IPS-18a (cell line): ENCODE results near the gene TJP3.

ENCODE experiments used
- H3K27ac ChIP-seq: one replicate; pipeline ENCODE4 v1.5.1; 2013; ENCODE audit warnings: low read length
- H3K27me3 ChIP-seq: one replicate; pipeline ENCODE4 v1.6.1; 2013; ENCODE audit warnings: mild to moderate bottlenecking, low read length; ENCODE audit not compliant: control insufficient read depth, insufficient read depth
- H3K36me3 ChIP-seq: one replicate; pipeline ENCODE4 v1.6.1; 2013; ENCODE audit warnings: low read depth, low read length; ENCODE audit not compliant: control insufficient read depth
- H3K4me1 ChIP-seq: one replicate; pipeline ENCODE4 v1.6.1; 2013; ENCODE audit warnings: low read depth, low read length; ENCODE audit not compliant: control insufficient read depth
- H3K4me3 ChIP-seq: one replicate; pipeline ENCODE4 v1.5.1; 2013; ENCODE audit warnings: low read length
- H3K9ac ChIP-seq: one replicate; pipeline ENCODE4 v1.6.1; 2013; ENCODE audit warnings: mild to moderate bottlenecking, low read length, moderate library complexity
- H3K9me3 ChIP-seq: one replicate; pipeline ENCODE4 v1.6.1; 2013; ENCODE audit warnings: low read depth, low read length; ENCODE audit not compliant: control insufficient read depth

Gene TJP3

GRCh38 chr19:3770136-3770999 is 62.2 kb downstream of the TJP3 start:
- Histone ChIP-seq H3K27me3 (no peaks in the 10 kb centered on the region), H3K9me3 (no peaks in the 10 kb centered on the region), H3K4me1 (no peaks in the 10 kb centered on the region), H3K9ac (no peak overlapping the region), H3K27ac (no peak overlapping the region), H3K36me3 (peaks cover 3% of the 10 kb centered on the region), H3K4me3 (no peak overlapping the region)

DNA sequence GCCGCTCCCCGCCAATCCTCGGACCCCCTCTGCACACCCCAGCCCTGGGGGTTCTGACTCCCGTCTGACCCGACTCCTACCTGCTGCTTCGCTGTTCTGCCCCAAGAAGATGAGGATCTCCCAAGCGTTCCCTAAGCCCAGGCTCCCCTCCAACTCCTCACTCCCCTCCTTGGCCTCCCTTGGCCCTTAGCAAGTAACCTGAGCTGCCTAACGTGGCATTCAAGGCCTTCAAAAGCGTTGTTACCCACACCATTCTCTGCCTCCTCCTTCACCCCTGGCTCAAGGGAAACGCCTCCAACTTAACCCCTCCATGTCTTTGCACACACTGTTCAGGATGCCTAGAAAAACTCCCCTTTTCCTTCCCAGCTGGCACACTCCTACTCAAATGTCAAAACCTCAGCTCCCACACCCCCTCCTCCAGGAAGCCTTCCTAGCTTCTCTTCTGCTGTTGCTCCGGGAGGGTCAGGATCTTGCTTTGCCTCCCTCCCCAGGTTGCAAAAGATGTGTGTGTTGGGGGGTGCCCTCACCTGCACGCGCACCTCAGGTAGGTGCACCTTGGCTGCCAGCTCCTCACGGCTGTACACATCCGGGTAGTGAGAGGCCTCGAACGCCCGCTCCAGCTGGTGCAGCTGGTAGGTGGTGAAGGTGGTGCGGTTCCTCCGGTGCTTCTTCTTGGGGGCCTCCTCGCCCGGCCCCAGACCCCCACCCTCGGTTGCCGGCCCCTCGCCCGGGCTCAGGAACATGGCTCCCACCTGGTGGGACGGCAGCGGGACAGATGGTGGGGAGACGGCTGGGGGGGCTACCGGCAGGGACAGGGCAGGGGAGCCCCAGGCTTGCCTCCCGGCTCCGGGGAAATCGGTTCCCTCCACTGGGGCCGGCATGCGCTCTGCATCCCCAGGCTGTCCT is 63.1 kb downstream of the TJP3 start:
- Histone ChIP-seq H3K9me3 (no peaks in the 10 kb centered on the region), H3K27me3 (no peaks in the 10 kb centered on the region), H3K4me1 (no peaks in the 10 kb centered on the region), H3K27ac (no peak overlapping the region), H3K4me3 (no peak overlapping the region), H3K36me3 (peaks cover 3% of the 10 kb centered on the region), H3K9ac (no peak overlapping the region)

DNA sequence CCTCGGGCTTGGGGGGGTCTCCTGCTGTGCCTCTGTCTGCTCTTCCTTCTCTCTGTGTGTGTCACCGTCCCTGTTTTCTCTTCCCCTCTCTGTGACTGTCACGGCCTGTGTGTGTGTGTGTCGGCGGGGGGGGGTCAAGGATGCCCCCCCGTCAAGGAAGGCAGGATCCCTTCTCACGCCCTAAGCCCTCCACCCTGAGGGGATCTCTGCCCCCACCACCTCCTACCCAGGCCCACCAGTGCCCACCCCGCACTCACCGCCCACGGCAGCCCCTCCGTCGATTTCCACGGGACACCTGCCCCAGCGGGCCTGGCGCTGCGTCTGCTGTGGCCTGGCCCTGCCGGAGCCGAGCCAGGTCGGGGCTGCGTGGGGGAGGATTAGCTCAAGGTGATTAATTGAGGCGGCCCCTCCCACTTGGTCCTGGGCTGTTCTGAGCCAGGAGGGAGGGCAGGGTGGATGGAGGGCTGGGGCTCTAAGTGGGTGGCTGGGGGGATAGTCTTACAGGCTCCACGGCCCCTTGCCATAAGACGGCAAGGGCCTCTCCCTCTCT is 63.8 kb downstream of the TJP3 start, which contains the start of gene RAX2:
RAX2 (minus strand) TSS at position 323 of the 550 bp plus-strand sequence. CDS start 486 bp downstream, outside the sequence.
- H3K27ac ChIP-seq: no peak within 1 kb of the TSS
- no peaks in the 10 kb centered on the region for H3K36me3 ChIP-seq
- H3K4me3 ChIP-seq: no peak within 1 kb of the TSS
- H3K4me1 ChIP-seq: no peaks in the 10 kb centered on the region
- no peak within 1 kb of the TSS for H3K9ac ChIP-seq
- H3K27me3 ChIP-seq: no peaks in the 10 kb centered on the region
- H3K9me3 ChIP-seq: no peaks in the 10 kb centered on the region

DNA sequence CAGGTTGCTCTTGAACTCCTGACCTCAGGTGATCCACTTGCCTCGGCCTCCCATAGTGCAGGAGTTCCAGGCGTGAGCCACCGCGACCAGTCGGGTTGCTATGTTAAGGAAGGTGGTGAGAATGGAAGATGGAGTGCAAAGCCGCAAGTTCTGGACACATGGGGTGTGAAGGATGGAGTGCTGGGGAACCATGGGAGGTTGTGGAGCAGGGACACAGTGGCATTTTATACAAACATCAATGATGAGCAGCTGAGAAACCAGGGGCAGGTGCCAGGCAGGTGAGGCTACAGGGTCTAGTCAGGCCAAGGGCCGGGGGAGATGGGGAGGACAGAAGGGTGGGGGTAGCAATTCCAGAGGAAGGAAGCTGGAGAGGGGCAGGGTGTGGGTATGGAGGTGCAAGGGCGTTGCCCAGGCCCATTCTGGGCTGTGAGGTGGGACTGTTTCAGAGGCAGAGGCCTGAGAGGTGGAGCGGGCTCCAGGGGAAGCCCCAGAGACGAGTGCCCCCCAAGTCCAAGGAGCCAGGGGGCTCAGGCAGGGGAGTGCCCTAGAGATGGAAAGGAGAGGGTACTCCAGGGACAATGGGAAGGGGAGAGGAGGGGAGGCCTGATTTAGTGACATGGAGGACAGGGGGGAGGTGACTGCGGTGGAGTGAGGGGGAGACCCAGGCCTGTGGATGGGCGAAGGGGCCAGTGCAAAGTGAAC is 65.8 kb downstream of the TJP3 start:
- no peak overlapping the region for H3K9ac ChIP-seq
- no peak overlapping the region for H3K27ac ChIP-seq
- H3K4me3 ChIP-seq: no peak overlapping the region
- no peaks in the 10 kb centered on the region for H3K27me3 ChIP-seq
- no peaks in the 10 kb centered on the region for H3K4me1 ChIP-seq
- no peaks in the 10 kb centered on the region for H3K9me3 ChIP-seq
- no peaks in the 10 kb centered on the region for H3K36me3 ChIP-seq

DNA sequence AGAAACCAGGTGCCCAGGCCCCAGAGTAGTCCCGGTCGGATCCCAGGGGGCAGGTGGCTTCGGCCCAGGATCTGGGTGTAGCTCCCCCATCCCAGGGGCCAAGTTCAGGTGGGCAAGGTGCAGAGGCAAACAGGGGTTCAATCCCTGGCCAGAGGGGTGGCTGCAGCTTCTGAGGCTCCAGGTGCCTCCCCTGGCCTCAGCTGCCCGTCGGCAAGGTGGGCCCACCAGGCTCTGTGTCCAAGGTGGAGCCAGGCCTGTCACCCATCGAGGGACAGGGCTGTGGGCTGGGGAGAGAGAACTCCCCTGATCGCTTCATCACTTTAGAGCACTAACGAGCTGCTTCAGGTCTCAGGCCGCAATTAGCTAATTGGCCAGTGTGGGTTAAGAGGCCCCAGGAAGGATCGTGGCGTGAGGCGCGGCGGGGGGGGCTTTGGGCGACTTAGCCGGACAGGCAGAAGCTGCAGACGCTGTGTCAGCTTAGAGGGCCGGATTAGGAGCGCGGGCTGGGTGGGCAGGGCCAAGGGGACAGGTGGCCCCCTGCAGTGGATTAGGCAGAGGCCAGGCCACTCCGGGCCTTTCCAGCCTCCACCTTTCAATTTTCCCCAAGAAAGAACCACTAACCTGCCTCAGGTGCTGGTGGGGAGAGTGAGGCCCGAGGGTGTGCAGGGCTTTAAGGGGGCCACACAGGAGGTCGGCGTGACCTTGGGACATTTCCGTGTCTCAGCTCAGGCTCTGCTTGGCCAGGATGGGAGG is 66.6 kb downstream of the TJP3 start:
- H3K27ac ChIP-seq: no peak overlapping the region
- no peaks in the 10 kb centered on the region for H3K36me3 ChIP-seq
- H3K4me1 ChIP-seq: no peaks in the 10 kb centered on the region
- no peak overlapping the region for H3K4me3 ChIP-seq
- no peaks in the 10 kb centered on the region for H3K27me3 ChIP-seq
- H3K9me3 ChIP-seq: no peaks in the 10 kb centered on the region
- H3K9ac ChIP-seq: no peak overlapping the region

- no peaks in the 10 kb centered on the region for H3K4me1 ChIP-seq
- H3K4me3 ChIP-seq: no peak overlapping the region
- no peaks in the 10 kb centered on the region for H3K9me3 ChIP-seq
- no peaks in the 10 kb centered on the region for H3K27me3 ChIP-seq
- H3K9ac ChIP-seq: no peak overlapping the region
- no peaks in the 10 kb centered on the region for H3K36me3 ChIP-seq
- H3K27ac ChIP-seq: no peak overlapping the region
Measured at GRCh38 chr19:3775374-3775711, 67.2 kb downstream of the TJP3 start.

GRCh38 chr19:3775831-3776230 is 67.6 kb downstream of the TJP3 start:
- no peaks in the 10 kb centered on the region for H3K9me3 ChIP-seq
- no peak overlapping the region for H3K4me3 ChIP-seq
- H3K9ac ChIP-seq: no peak overlapping the region
- H3K27me3 ChIP-seq: no peaks in the 10 kb centered on the region
- no peaks in the 10 kb centered on the region for H3K4me1 ChIP-seq
- no peak overlapping the region for H3K27ac ChIP-seq
- no peaks in the 10 kb centered on the region for H3K36me3 ChIP-seq

DNA sequence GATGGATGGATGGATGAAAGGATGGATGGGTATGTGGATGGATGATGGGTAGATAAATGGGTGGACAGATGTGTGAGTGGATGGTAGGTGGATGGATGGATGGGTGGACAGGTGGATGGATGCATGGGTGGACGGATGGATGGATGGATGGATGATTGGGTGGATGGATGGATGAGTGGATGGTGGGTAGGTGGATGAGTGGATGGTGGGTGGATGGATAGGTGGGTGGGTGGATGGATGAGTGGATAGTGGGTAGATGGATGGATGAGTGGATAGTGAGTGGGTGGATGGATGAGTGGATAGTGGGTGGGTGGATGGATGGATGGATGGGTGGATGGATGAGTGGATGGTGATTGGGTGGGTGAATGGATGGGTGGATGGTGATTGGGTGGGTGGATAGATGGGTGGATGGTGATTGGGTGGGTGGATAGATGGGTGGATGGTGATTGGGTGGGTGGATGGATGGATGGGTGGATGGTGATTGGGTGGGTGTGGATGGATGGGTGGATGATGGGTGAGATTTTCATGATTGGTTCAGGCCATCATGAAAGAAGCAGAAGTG is 68.4 kb downstream of the TJP3 start:
- Histone ChIP-seq H3K9me3 (peaks cover 4% of the 10 kb centered on the region), H3K27me3 (no peaks in the 10 kb centered on the region), H3K36me3 (no peaks in the 10 kb centered on the region), H3K4me1 (no peaks in the 10 kb centered on the region), H3K27ac (no peak overlapping the region), H3K4me3 (no peak overlapping the region), H3K9ac (no peak overlapping the region)

DNA sequence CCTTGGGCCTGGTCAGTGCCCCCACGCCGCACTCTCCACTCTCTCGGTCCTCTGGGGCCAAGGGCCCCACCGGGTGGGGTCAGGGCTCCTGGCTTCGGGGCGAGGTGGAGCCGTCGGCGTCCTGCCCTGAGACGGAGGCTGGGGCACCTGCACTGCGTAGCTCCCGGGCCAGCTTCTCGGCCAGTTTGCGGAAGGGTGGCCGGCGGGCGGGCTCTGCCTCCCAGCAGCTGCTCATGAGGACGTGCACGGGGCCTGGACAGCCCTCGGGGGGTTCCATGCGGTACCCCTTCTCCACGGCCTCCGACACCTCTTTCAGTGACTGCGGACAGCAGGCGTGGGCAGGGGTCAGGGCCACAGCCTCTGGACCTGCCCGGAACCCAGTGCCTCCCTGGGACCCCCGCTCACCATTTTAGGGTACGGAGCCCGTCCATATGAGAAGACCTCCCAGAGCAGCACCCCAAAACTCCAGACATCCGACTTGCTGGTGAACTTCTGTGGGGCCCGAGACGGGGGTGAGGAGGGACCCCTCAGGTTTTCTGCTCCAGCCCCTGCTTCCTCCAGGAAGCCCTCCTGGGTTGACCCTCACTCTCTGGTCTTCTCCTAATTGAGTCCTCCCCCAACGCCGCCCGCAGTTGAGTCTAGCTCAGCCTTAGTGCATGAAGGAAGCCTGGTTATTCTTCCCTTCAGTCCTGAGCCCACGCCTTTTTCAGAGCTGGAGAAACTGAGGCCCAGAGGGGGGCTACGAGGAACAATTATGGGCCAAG is 70.1 kb downstream of the TJP3 start:
- no peak overlapping the region for H3K27ac ChIP-seq

More for the DNA sequence above, 70.1 kb downstream of the TJP3 start:
- H3K36me3 ChIP-seq: no peaks in the 10 kb centered on the region
- H3K9me3 ChIP-seq: peaks cover 6% of the 10 kb centered on the region
- no peak overlapping the region for H3K4me3 ChIP-seq
- no peaks in the 10 kb centered on the region for H3K4me1 ChIP-seq
- no peak overlapping the region for H3K9ac ChIP-seq
- H3K27me3 ChIP-seq: peaks cover under 1% of the 10 kb centered on the region
